Stimulated activated naive CD8-positive, alpha-beta T cell treated with anti-CD3 and anti-CD28 coated beads, Interleukin-15, amount 100 ng/mL, for 72 hours (primary cell): ENCODE measurements around the gene RASGRF2.
"Not testable (repeated sequence)": the region's sequence is repeated elsewhere in the genome, so short reads cannot be mapped to it uniquely, and the experiment has no call there.

Source experiments
- ATAC-seq: fragments of 150-1000 bp; cut with Tn5 transposase; 2 replicates; pipeline ENCODE4 v1.10.0; 2021; ENCODE audit warnings: mild to moderate bottlenecking, moderate library complexity
- DNase-seq, 2 donors: peaks; one replicate each; pipeline ENCODE4 v3.0.0; 2021 to 2022
- H3K27ac Mint-ChIP-seq, 2 donors: one replicate each; pipeline ENCODE4 v1.8.0; 2022; ENCODE audit warnings: mild to moderate bottlenecking in 2 of 2, mixed read lengths in 2 of 2, moderate library complexity in 2 of 2
- H3K27me3 Mint-ChIP-seq: one replicate; pipeline ENCODE4 v1.8.0; 2022; ENCODE audit warnings: mixed read lengths
- H3K4me1 Mint-ChIP-seq: one replicate; pipeline ENCODE4 v1.8.0; 2022; ENCODE audit warnings: mild to moderate bottlenecking, mixed read lengths
- H3K4me3 Mint-ChIP-seq, 2 donors: one replicate each; pipeline ENCODE4 v1.8.0; 2022; ENCODE audit warnings: mild to moderate bottlenecking in 2 of 2, mixed read lengths in 2 of 2, moderate library complexity in 1 of 2
- H3K9me3 Mint-ChIP-seq, 2 donors: one replicate each; pipeline ENCODE4 v1.8.0; 2022; ENCODE audit warnings: mixed read lengths in 2 of 2

Gene RASGRF2

DNA sequence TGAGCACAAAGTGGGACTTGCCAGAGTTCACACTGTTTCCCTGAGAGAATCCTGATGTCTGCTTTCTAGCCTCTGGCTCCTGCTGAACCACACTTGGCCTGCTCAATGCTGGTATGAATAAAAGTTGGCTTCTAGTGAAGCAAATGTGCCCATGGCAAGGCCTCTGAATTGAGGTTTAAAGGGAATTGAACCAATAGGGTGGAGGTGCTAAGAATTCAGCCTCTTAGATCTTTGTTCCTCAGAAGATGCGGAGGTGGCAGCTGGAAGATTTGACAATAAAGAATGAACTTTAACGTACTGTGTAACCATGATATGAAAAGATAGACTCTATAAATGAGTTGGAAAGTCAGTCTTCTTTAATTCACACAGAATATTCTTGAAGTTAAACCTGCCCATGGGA is 57.2 kb downstream of the RASGRF2 start:
- no peak for DNase-seq
- no peak for ATAC-seq
- Mint-ChIP-seq H3K4me3 (peak overlapping the region; percentile 61 to 77), H3K27ac (peak overlapping the region in 1 of 2 donors; percentile 88), H3K4me1 (peaks cover 91% of the 10 kb centered on the region), H3K27me3 (no peaks in the 10 kb centered on the region), H3K9me3 (peaks cover 0 to 12% of the 10 kb centered on the region in 2 donors)

DNA sequence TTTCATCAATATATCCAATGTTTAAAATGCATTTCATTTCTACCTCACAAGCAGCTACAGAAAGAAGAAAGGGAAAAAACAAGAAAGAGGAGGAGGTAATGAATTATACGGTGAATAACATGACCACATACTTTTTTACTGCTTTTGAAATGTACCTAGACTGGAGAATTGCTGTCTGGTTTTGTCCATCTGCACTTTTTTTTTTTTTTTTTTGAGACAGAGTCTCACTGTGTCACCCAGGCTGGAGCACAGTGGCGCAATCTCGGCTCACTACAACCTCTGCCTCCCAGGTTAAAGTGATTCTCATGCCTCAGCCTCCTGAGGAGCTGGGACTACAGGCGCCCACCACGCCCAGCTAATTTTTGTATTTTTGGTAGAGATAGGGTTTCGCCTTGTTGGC is 58.4 kb downstream of the RASGRF2 start:
- H3K9me3 Mint-ChIP-seq, DNase-seq, H3K27me3 Mint-ChIP-seq: not testable (repeated sequence)
- peak overlapping the region; percentile 61 to 77 for H3K4me3 Mint-ChIP-seq
- peaks cover 91% of the 10 kb centered on the region for H3K4me1 Mint-ChIP-seq
- H3K27ac Mint-ChIP-seq = peak overlapping the region; percentile 88 to 98
- peak; percentile 87 for ATAC-seq

DNA sequence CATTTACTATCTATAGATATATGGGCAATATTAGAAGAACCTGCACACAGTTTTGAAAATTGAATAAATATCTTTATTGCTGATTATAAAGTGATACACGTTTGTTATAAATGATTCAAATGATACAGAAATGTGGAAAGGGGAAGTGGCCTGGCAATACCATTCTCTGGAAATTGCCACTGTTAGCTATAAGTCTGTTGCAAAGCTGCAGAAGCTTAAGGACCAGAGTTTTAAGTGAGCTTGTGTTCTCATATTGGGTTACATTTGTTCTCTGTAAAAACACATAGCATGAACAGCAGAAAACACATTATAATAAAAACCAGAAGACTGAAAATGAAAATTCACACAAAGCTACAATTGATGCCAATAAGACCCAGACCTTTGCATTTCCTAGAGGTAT is 59.6 kb downstream of the RASGRF2 start:
- Mint-ChIP-seq H3K27ac (no peak overlapping the region), H3K4me1 (peaks cover 87% of the 10 kb centered on the region), H3K4me3 (no peak overlapping the region), H3K27me3 (no peaks in the 10 kb centered on the region), H3K9me3 (no peaks in the 10 kb centered on the region)
- no peak for ATAC-seq
- no peak for DNase-seq

DNA sequence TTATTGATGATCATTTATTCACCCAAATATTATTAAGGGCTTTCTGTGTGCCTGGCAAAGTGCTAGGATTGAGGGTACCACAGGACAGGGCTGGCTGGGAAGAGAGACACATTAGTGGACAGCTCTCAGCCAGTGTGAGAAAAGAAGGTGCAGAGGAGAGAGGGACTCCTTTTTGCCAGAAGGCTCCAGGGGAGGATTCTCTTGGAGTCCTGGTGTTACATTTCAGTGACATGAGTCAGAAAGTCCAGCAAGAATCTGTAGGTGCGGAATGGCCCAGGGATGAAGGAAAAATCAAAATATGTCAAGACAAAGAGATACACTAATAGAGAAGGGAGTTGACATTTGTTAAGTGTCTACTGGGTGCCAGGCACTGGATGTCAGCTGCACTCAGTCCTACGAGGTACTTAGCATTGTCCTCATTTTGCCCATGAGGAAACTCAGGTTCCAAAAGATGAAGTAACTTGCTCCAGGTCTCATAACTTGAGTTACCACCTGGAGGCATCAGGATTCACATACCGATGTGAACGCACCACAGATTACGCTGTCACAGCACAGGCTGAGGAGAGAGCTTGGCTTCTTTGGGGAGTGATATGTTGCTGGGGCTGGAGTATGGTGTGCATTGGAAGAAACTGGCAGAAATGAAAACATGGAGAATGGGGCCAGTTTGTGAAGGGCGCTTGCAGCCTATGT is 60.5 kb downstream of the RASGRF2 start:
- H3K27ac Mint-ChIP-seq = peak overlapping the region in 1 of 2 donors; percentile 71
- H3K4me1 Mint-ChIP-seq = peaks cover 93% of the 10 kb centered on the region
- no peak for DNase-seq
- no peak for ATAC-seq
- no peaks in the 10 kb centered on the region for H3K27me3 Mint-ChIP-seq
- H3K9me3 Mint-ChIP-seq = no peaks in the 10 kb centered on the region
- H3K4me3 Mint-ChIP-seq = no peak overlapping the region

DNA sequence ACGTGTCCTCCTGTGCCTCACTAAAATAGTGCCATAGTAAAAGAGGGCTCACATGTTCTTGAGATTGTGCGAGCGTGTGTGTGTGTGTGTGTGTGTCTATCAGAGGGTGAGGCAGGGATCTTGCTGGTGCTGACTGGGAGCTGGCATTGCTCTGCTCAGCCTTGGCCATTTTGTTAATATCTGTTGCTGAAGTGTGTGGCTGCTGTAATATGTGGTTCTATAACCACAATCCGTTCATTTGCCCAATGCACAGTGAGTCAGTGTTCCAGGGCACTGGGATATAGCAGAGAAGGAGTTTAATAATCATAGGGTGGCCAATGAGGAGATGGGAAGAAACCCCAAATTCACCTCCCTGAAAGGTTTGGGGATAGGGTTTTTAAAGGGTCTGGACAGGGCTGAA is 61.3 kb downstream of the RASGRF2 start:
- Mint-ChIP-seq H3K4me3 (no peak overlapping the region), H3K4me1 (peaks cover 91% of the 10 kb centered on the region), H3K27me3 (no peaks in the 10 kb centered on the region), H3K9me3 (no peaks in the 10 kb centered on the region), H3K27ac (no peak overlapping the region)
- DNase-seq = no peak
- no peak for ATAC-seq

DNA sequence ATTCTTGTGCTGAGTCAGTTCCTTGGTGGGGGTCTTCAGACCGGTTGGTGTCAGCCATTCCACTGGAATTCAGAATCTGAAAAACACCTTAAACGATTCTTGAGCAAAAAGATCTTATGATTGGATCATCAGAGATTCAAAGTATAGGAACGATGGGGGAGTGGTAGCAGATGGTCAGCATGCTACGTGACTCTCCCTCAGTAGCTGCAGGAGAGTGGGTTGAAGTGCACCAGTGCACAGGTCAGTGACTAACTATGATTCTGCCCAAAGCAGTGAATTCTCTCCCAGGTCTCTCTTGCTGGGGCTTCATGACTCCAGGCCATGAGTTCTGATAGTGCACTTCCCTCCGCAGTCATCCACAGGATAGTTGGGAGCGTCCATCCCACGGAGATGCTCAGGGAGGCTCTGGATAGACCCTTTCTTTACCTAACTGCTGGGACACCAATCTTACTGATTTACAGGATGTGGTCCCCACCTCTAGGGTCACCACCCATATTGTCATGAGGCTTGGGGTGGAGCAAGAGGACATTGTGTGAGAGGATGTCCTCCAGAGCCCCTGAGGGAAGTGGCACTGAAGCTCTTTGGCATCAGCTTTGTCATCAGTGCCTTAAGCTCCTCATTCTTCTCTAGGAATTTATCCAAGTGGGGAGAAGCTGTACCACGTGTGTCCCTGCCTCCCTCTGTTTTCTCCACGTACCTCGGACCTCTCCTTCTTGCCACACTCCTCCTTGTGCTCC is 62.0 kb downstream of the RASGRF2 start:
- H3K27me3 Mint-ChIP-seq = no peaks in the 10 kb centered on the region
- H3K4me1 Mint-ChIP-seq = peaks cover 91% of the 10 kb centered on the region
- DNase-seq (no peak), ATAC-seq (peak; percentile 49)
- H3K9me3 Mint-ChIP-seq = no peaks in the 10 kb centered on the region
- peak overlapping the region in 1 of 2 donors; percentile 15 for H3K27ac Mint-ChIP-seq
- no peak overlapping the region for H3K4me3 Mint-ChIP-seq

DNA sequence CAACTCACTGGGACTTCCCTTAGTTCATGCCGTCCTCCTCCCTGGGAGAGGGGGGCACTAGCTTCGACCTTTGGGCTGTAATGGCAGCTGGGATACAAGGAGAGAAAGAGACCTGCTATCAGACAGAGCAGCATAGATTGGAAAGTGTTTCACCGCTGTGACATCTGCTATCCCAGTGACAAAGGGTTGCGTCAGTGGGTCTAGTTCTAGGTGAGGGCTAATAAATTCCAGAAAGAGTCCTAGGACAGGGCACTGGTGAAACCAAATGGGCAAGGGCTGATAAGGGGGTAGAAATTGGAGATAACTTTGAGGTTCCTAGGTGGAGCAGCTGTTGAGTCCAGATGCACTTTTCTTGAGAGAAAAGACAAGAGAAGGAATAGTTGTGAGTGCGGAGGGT is 62.5 kb downstream of the RASGRF2 start:
- no peak for ATAC-seq
- DNase-seq = no peak
- H3K9me3 Mint-ChIP-seq = no peaks in the 10 kb centered on the region
- H3K27me3 Mint-ChIP-seq = no peaks in the 10 kb centered on the region
- peak overlapping the region in 1 of 2 donors; percentile 15 for H3K27ac Mint-ChIP-seq
- no peak overlapping the region for H3K4me3 Mint-ChIP-seq
- H3K4me1 Mint-ChIP-seq = peaks cover 91% of the 10 kb centered on the region

DNA sequence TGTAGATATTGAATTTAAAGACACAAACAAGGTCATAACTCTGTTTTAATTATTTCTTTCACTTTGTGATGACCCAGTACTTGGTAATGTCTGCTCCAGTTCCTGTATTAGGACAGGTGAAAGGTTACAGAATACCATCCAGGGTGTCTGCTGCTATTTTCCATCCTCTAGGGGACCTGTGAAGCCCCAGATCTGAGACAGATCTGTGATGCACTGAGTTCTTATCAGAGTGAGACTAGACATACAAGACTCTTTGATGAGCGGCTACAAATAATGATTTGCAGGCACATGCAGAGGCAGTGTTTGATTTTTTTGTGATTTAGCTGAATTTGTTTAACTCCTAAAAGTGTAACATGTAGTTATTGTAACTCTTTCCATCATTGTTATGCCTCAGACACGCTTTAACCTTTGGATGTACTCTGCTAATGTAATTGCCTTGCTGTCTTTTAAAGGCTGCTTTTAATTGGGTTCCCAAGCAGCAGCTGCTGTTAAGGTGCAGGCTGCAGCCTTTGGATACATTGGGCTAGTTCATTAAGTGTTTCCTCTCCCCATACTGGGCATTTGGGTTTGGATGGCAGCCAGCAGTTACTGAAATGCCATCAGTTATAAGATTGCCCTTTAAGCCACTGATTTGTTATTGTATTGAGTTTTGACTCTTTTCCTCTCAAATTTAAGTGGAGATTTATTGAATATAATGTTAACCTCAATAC is 63.3 kb downstream of the RASGRF2 start:
- DNase-seq = no peak
- Mint-ChIP-seq H3K27me3 (no peaks in the 10 kb centered on the region), H3K9me3 (no peaks in the 10 kb centered on the region), H3K4me3 (no peak overlapping the region), H3K4me1 (peaks cover 87% of the 10 kb centered on the region), H3K27ac (no peak overlapping the region)
- no peak for ATAC-seq

DNA sequence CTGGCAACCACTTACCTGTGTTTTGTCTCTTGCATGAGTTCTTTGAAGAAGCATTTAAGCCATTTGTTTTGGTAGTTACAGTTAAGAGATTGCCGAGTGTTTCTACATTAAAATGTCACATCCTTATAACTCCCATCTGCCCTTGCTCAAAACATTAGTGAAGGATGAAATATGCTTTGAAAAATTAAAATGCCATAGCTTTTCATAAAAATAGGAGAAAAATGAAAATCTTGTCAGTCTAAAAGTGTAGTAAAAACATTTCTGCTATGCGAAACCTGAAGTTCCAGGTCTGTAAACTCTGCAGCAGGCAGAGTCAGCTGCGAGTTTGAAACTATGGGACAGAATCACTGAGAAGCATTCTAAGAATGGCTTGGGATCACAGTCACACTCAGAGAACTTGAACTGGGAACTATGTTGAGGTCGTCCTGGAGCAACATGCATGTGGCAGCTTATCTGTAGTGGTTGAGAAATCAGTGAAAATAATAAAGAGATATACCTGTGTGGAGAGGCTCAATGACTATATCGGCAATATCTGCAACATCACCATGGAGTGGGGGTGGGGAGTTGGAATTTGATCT is 67.4 kb downstream of the RASGRF2 start:
- Mint-ChIP-seq H3K9me3 (peaks cover 18 to 22% of the 10 kb centered on the region in 2 donors), H3K4me1 (peaks cover 62% of the 10 kb centered on the region), H3K27ac (no peak overlapping the region), H3K27me3 (no peaks in the 10 kb centered on the region), H3K4me3 (no peak overlapping the region)
- DNase-seq (no peak), ATAC-seq (no peak)

DNA sequence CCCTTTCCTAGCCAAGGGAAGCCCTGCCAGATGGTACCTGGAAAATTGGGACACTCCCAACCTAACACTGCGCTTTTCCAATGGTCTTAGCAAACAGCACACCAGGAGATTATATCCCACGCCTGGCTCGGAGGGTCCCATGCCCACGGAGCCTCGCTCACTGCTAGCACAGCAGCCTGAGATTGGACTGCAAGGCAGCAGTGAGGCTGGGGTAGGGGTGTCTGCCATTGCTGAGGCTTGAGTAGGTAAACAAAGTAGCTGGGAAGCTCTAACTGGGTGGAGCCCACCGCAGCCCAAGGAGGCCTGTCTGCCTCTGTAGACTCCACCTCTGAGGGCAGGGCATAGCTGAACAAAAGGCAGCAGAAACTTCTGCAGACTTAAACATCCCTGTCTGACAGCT is 68.7 kb downstream of the RASGRF2 start:
- H3K4me3 Mint-ChIP-seq, H3K27me3 Mint-ChIP-seq, DNase-seq, H3K27ac Mint-ChIP-seq, ATAC-seq: not testable (repeated sequence)
- peaks cover 49% of the 10 kb centered on the region for H3K4me1 Mint-ChIP-seq
- peaks cover 18 to 22% of the 10 kb centered on the region in 2 donors for H3K9me3 Mint-ChIP-seq

DNA sequence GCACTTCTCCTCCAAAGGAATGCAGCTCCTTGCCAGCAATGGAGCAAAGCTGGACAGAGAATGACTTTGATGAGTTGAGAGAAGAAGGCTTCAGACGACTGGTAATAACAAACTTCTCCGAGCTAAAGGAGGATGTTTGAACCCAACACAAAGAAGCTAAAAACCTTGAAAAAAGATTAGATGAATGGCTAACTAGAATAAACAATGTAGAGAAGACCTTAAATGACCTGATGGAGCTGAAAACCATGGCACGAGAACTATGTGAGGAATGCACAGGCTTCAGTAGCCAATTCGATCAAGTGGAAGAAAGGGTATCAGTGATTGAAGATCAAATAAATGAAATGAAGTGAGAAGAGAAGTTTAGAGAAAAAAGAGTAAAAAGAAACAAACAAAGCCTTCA is 69.6 kb downstream of the RASGRF2 start:
- not testable (repeated sequence) for H3K27ac Mint-ChIP-seq, H3K27me3 Mint-ChIP-seq, ATAC-seq, H3K4me3 Mint-ChIP-seq, DNase-seq
- H3K4me1 Mint-ChIP-seq = peaks cover 46% of the 10 kb centered on the region
- H3K9me3 Mint-ChIP-seq = peaks cover 18 to 22% of the 10 kb centered on the region in 2 donors

DNA sequence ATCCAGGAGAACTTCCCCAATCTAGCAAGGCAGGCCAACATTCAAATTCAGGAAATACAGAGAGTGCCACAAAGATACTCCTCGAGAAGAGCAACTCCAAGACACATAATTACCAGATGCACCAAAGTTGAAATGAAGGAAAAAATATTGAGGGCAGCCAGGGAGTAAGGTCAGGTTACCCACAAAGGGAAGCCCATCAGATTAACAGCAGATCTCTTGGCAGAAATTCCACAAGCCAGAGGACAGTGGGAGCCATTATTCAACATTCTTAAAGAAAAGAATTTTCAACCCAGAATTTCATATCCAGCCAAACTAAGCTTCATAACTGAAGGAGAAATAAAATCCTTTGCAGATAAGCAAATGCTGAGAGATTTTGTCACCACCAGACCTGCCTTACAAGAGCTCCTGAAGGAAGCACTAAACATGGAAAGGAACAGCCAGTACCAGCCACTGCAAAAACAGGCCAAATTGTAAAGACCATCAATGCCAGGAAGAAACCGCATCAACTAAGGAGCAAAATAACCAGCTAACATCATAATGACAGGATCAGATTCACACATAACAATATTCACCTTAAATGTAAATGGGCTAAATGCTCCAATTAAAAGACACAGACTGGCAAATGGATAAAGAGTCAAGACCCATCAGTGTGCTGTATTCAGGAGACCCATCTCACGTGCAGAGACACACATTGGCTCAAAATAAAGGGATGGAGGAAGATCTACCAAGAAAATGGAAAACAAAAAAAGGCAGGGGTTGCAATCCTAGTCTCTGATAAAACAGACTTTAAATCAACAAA is 70.3 kb downstream of the RASGRF2 start:
- not testable (repeated sequence) for H3K4me3 Mint-ChIP-seq, H3K27me3 Mint-ChIP-seq, ATAC-seq, DNase-seq
- Mint-ChIP-seq H3K4me1 (peaks cover 39% of the 10 kb centered on the region), H3K27ac (peak overlapping the region in 1 of 2 donors; percentile 21), H3K9me3 (peaks cover 18 to 25% of the 10 kb centered on the region in 2 donors)

DNA sequence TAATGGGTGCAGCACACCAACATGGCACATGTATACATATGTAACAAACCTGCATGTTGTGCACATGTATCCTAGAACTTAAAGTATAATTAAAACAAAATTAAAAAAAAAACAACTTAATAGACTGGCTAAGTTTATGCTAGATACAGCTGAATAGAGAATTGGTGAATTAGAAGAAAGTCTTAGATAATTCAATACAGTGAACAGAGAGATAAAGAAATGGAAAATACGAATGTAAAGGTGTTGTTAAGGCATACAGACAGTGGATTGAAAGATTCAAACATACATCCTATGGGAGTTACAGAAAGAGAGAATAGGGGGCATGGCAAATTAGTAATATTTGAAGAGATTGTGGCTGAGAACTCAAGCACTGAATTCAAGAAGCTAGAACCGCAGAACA is 75.4 kb downstream of the RASGRF2 start:
- no peak for DNase-seq
- no peak overlapping the region for H3K4me3 Mint-ChIP-seq
- no peaks in the 10 kb centered on the region for H3K27me3 Mint-ChIP-seq
- no peak overlapping the region for H3K27ac Mint-ChIP-seq
- peaks cover 6% of the 10 kb centered on the region for H3K4me1 Mint-ChIP-seq
- peaks cover 13 to 27% of the 10 kb centered on the region in 2 donors for H3K9me3 Mint-ChIP-seq
- ATAC-seq = no peak

DNA sequence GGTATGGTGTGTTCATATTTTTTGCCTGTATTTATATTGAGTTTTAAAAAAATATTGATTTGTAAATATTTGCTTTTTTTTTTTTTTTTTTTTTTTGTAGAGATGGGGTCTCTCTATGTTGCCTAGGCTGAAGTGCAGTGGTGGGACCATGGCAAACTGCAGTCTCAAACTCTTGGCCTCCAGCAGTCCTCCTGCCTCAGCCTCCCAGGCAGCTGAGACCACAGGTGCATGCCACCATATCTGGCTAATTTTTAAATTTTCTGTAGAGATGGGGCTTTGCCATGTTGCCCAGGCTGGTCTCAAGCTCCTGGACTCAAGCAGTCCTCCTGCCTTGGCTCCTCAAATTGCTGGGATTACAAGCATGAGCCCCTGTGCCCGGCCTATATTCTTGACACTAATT is 78.3 kb downstream of the RASGRF2 start:
- Mint-ChIP-seq H3K27me3 (no peaks in the 10 kb centered on the region), H3K4me3 (no peak overlapping the region), H3K4me1 (peaks cover 8% of the 10 kb centered on the region), H3K9me3 (peaks cover 5 to 15% of the 10 kb centered on the region in 2 donors), H3K27ac (no peak overlapping the region)
- no peak for ATAC-seq
- no peak for DNase-seq

DNA sequence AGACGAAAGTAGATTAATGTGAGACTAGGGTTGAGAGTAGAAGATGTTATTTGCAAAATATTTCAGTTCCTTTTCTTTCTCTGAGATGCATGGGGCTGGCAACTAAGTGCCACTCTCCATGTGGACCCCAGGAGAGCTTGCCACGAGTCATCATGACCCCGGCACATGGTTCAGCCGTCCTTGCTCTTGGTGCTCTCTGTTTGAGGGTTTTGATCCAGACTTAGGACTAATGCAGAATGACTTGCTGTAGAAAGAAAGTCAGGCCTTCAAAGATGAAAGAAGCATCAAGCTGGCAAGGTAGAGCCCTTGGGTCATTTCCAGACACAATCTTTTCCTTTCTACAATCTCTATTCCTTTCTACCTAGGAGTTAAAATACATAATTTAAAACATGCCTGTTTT is 84.7 kb downstream of the RASGRF2 start:
- H3K9me3 Mint-ChIP-seq = no peaks in the 10 kb centered on the region

More for the DNA sequence above, 84.7 kb downstream of the RASGRF2 start:
- H3K27me3 Mint-ChIP-seq = no peaks in the 10 kb centered on the region
- H3K4me1 Mint-ChIP-seq = peaks cover 34% of the 10 kb centered on the region
- H3K4me3 Mint-ChIP-seq = no peak overlapping the region
- no peak overlapping the region for H3K27ac Mint-ChIP-seq
- ATAC-seq (no peak), DNase-seq (no peak)
